HCT116 (cell line): Measurements from ENCODE around the gene CAP2. TPM values are rescaled to one million over a fixed set of nuclear protein-coding genes. Genes with fewer than 3 reads are reported as not detected.

ENCODE experiments used
- ATAC-seq: fragments of 200-7000 bp; cut with Tn5 transposase; 2 replicates; pipeline ENCODE4 v1.9.1; 2020; ENCODE audit warnings: mild to moderate bottlenecking, moderate library complexity
- BruUV-seq: library from RNA; stranded (reverse); fragments of 400-500 nt; replicated peaks from 2 replicates; lab custom pipeline; 2021; lab: Mats Ljungman, UMichigan
- CTCF ChIA-PET: fragments of 300-600 bp; sonication (Branson Sonifier 250); formaldehyde crosslinking; loops from one replicate; lab custom pipeline; 2021; ENCODE audit warnings: antibody characterized with exemption; lab: Charles Lee
- POLR2A ChIA-PET: fragments of 300-600, 350-600 bp; sonication (Branson Sonifier 250); formaldehyde crosslinking; loops from one replicate; lab custom pipeline; 2021; ENCODE audit warnings: antibody characterized with exemption; lab: Charles Lee
- RAD21 ChIA-PET, 2 experiments: fragments of 300-600 bp; sonication (Branson Sonifier 250); formaldehyde crosslinking; loops; one replicate each; lab custom pipeline; 2023; ENCODE audit warnings: low total read pairs in 2 of 2; ENCODE audit not compliant: uncharacterized antibody in 2 of 2, unreplicated experiment in 2 of 2, low non-redundant PET in 1 of 2; lab: Charles Lee
- DNase-seq: peaks from one replicate; pipeline ENCODE4 v3.0.0-alpha.2; 2010; ENCODE audit warnings: low read depth, low spot score
- H2AFZ ChIP-seq: fragments of 200-600 bp; shearing (Covaris generic), sonication (generic); 2 replicates; pipeline ENCODE4 v1.6.1; 2017; ENCODE audit warnings: low read depth, mixed run types, mixed read lengths, antibody characterized with exemption, low read length; ENCODE audit not compliant: poor library complexity, severe bottlenecking
- H3K27ac ChIP-seq: 2 replicates; pipeline ENCODE4 v1.5.1; 2012; ENCODE audit warnings: low read depth, low read length
- H3K27me3 ChIP-seq: fragments of 200-600 bp; sonication (generic); 2 replicates; pipeline ENCODE4 v1.6.1; 2016; ENCODE audit warnings: mixed run types, low read length, mixed read lengths; ENCODE audit not compliant: insufficient read depth
- H3K36me3 ChIP-seq, 2 experiments: fragments of 200-500 bp in 1 of 2; fragments of 200-600 bp in 1 of 2; sonication (Bioruptor generic) in 1 of 2; sonication (generic) in 1 of 2; 2 replicates each; pipeline versions ENCODE4 v1.5.1 to v1.6.1; 2014 to 2016; ENCODE audit warnings: low read length in 2 of 2, inconsistent platforms in 1 of 2, mixed read lengths in 1 of 2, mixed run types in 1 of 2; ENCODE audit not compliant: insufficient read depth in 2 of 2, control insufficient read depth in 1 of 2
- H3K4me1 ChIP-seq, 2 experiments: fragments of 200-600 bp in 1 of 2; sonication (generic) in 1 of 2; 2 replicates each; pipeline versions ENCODE4 v1.5.1 to v1.6.1; 2012 to 2017; ENCODE audit warnings: low read length in 2 of 2, inconsistent platforms in 1 of 2, mild to moderate bottlenecking in 1 of 2, mixed read lengths in 1 of 2, mixed run types in 1 of 2, moderate library complexity in 1 of 2; ENCODE audit not compliant: insufficient read depth in 2 of 2, control insufficient read depth in 1 of 2
- H3K4me2 ChIP-seq: fragments of 200-600 bp; sonication (generic); 2 replicates; pipeline ENCODE4 v1.6.1; 2017; ENCODE audit warnings: mixed run types, low read length, mixed read lengths
- H3K4me3 ChIP-seq, 2 experiments: fragments of 200-600 bp in 1 of 2; sonication (generic) in 1 of 2; replicated peaks in 1 of 2; 2 replicates each; pipeline ENCODE4 v1.5.1; 2011 to 2016; ENCODE audit warnings: low read length in 2 of 2, control low read depth in 1 of 2, low read depth in 1 of 2, mild to moderate bottlenecking in 1 of 2, mixed read lengths in 1 of 2, mixed run types in 1 of 2
- H3K79me2 ChIP-seq: fragments of 200-600 bp; sonication (generic); 2 replicates; pipeline ENCODE4 v1.6.1; 2017; ENCODE audit warnings: mild to moderate bottlenecking, mixed run types, low read length, moderate library complexity, mixed read lengths; ENCODE audit not compliant: insufficient read depth
- H3K9ac ChIP-seq: fragments of 200-600 bp; sonication (generic); 2 replicates; pipeline ENCODE4 v1.6.1; 2016; ENCODE audit warnings: low read length, mixed read lengths
- H3K9me2 ChIP-seq: fragments of 200-600 bp; sonication (generic), shearing (Covaris generic); 2 replicates; pipeline ENCODE4 v1.6.1; 2017; ENCODE audit warnings: mixed run types, mild to moderate bottlenecking, moderate library complexity; ENCODE audit not compliant: insufficient read depth
- H3K9me3 ChIP-seq, 2 experiments: fragments of 200-500 bp in 1 of 2; fragments of 200-600 bp in 1 of 2; sonication (Bioruptor generic) in 1 of 2; sonication (generic) in 1 of 2; 2 replicates each; pipeline ENCODE4 v1.6.1; 2014 to 2017; ENCODE audit warnings: low read length in 2 of 2, mixed read lengths in 2 of 2, inconsistent platforms in 1 of 2, low read depth in 1 of 2, mild to moderate bottlenecking in 1 of 2, mixed run types in 1 of 2, moderate library complexity in 1 of 2; ENCODE audit not compliant: control insufficient read depth in 1 of 2, insufficient read depth in 1 of 2
- H4K20me1 ChIP-seq: fragments of 200-600 bp; sonication (generic), shearing (Covaris generic); 2 replicates; pipeline ENCODE4 v1.6.1; 2017; ENCODE audit warnings: mixed run types, mild to moderate bottlenecking, moderate library complexity; ENCODE audit not compliant: insufficient read depth
- CEBPB ChIP-seq: IDR thresholded peaks from 2 replicates; pipeline ENCODE4 v1.6.1; 2012; ENCODE audit warnings: low read depth
- EGR1 ChIP-seq: IDR thresholded peaks from 2 replicates; pipeline ENCODE4 v1.6.1; 2012; ENCODE audit warnings: low read depth
- ELF1 ChIP-seq: IDR thresholded peaks from 2 replicates; pipeline ENCODE4 v1.6.1; 2012; ENCODE audit warnings: low read depth, borderline replicate concordance
- EZH2 ChIP-seq: fragments of 200-600 bp; sonication (generic); IDR thresholded peaks from 2 replicates; pipeline ENCODE4 v1.6.1; 2017; ENCODE audit warnings: antibody characterized with exemption, mixed run types
- FOSL1 ChIP-seq: IDR thresholded peaks from 2 replicates; pipeline ENCODE4 v1.6.1; 2012; ENCODE audit warnings: low read depth
- POLR2A ChIP-seq: IDR thresholded peaks from 2 replicates; pipeline ENCODE4 v1.7.0; 2011; ENCODE audit warnings: borderline replicate concordance; ENCODE audit not compliant: insufficient read depth, insufficient read length; ENCODE audit errors: extremely low read depth
- RAD21 ChIP-seq: IDR thresholded peaks from 2 replicates; pipeline ENCODE4 v1.6.1; 2012; ENCODE audit warnings: low read depth, mild to moderate bottlenecking
- TCF7L2 ChIP-seq: IDR thresholded peaks from 2 replicates; pipeline ENCODE4 v1.7.0; 2011; ENCODE audit warnings: borderline replicate concordance, inconsistent platforms; ENCODE audit not compliant: insufficient read depth, insufficient read length; ENCODE audit errors: extremely low read depth
- intact Hi-C: fragments of 100-400 bp; cut with micrococcal nuclease; formaldehyde crosslinking; loops from 2 replicates; pipeline ENCODE4 v1.10.0; 2022
- total RNA-seq: library from RNA; stranded (reverse); gene quantifications from one replicate; pipeline ENCODE4 v1.2.1, GENCODE V29; 2021; ENCODE audit not compliant: unreplicated experiment
- TF ChIP-seq, protein P1 (sequence below): IDR thresholded peaks from 2 replicates; pipeline ENCODE4 v1.6.1; 2012
- TF ChIP-seq, protein P2 (sequence below): IDR thresholded peaks from 2 replicates; pipeline ENCODE4 v1.6.1; 2012

CAP2 gene
- total RNA-seq, 1 experiment from 2014 or later: 3.8 TPM

DNA sequence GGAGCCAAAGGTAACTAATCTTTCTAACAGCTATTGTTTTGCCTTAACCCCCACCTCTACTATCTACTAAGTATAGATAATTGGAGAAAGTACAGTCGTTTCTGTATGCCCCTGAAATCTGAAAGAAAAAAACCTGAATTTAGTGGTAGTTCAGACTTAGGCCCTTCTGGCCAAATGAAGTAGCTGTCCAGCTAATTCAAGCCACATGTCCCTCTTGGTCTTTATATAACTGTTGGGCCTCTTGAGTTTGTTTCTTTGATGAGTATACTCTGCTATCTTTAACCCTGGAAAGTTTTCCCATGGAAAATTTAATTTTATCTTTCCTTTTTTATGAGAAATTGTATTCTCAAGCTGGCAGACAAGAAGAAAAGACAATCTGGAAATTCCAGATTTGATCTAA, 133.7 kb downstream of the CAP2 start:
- Histone ChIP-seq H3K36me3 (no peaks in the 10 kb centered on the region), H3K4me1 (no peaks in the 10 kb centered on the region), H3K79me2 (no peaks in the 10 kb centered on the region), H3K9me3 (no peaks in the 10 kb centered on the region), H3K27ac (no peak overlapping the region), H3K9me2 (no peaks in the 10 kb centered on the region), H3K4me3 (no peak overlapping the region), H3K4me2 (no peak overlapping the region), H3K27me3 (no peaks in the 10 kb centered on the region), H2AFZ (no peak overlapping the region), H4K20me1 (no peaks in the 10 kb centered on the region), H3K9ac (no peak overlapping the region)
- DNase-seq (no peak), ATAC-seq (no peak)
- CTCF ChIA-PET: no interaction called here
- POLR2A ChIA-PET: no interaction called here
- no TSS peak for BruUV-seq
- intact Hi-C loops: no loop called here
- RAD21 ChIA-PET: no interaction called here
- no peak for TF ChIP-seq ELF1
- TF ChIP-seq TCF7L2: no peak

DNA sequence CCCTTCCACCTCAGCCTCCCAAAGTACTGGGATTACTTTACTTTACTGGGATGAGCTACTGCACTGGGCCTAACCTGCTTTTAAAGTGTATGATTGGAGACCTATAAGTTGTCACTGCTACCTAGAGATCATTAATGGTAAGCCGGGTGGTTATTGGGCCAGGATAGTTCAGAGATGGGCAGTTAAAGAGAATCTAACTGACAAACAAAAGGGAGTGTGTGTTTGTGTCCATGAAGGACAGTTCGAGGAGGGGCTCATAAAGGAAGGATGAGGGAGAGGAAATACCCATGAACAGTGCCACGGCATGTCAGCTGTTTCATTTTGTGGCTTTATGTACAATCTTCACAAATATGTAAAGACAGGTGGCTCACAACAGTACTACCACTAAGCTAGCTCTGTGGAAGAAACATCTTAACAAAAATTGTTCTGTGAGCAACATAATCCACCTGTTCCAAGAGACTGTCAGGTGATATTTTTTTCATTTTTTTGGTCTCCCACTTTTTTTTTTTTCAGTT, 137.0 kb downstream of the CAP2 start:
- Histone ChIP-seq H3K27me3 (no peaks in the 10 kb centered on the region), H3K9me3 (no peaks in the 10 kb centered on the region), H3K36me3 (no peaks in the 10 kb centered on the region), H3K4me2 (no peak overlapping the region), H3K4me1 (no peaks in the 10 kb centered on the region), H3K27ac (no peak overlapping the region), H3K4me3 (no peak overlapping the region), H3K9ac (no peak overlapping the region), H3K9me2 (no peaks in the 10 kb centered on the region), H2AFZ (no peak overlapping the region), H4K20me1 (no peaks in the 10 kb centered on the region), H3K79me2 (no peaks in the 10 kb centered on the region)
- ChIA-PET RAD21 (no interaction called here), POLR2A (no interaction called here), CTCF (no interaction called here)
- intact Hi-C loops: no loop called here
- ATAC-seq (no peak), DNase-seq (no peak)
- TF ChIP-seq, protein P1, sequence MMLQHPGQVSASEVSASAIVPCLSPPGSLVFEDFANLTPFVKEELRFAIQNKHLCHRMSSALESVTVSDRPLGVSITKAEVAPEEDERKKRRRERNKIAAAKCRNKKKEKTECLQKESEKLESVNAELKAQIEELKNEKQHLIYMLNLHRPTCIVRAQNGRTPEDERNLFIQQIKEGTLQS: no peak
- no peak for TF ChIP-seq EGR1
- TF ChIP-seq POLR2A: no peak
- TF ChIP-seq, protein P2, sequence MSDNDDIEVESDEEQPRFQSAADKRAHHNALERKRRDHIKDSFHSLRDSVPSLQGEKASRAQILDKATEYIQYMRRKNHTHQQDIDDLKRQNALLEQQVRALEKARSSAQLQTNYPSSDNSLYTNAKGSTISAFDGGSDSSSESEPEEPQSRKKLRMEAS: no peak
- no peak for TF ChIP-seq EZH2
- TF ChIP-seq CEBPB: no peak
- no peak for TF ChIP-seq RAD21
- TF ChIP-seq FOSL1: no peak
- no TSS peak for BruUV-seq
